CD14-positive monocyte (primary cell): Measurements from ENCODE around the gene CCL22. TPM values are rescaled to one million over a fixed set of nuclear protein-coding genes. Genes with fewer than 3 reads are reported as not detected.

ENCODE experiments used
- DNase-seq, 3 donors: peaks; one replicate each; pipeline ENCODE4 v3.0.0-alpha.2; 2011 to 2022
- H2AFZ ChIP-seq: 2 replicates; pipeline ENCODE4 v1.6.0; 2012; ENCODE audit warnings: mild to moderate bottlenecking, low read depth, low read length, inconsistent platforms; ENCODE audit not compliant: insufficient read depth, poor library complexity, severe bottlenecking
- H3K27ac ChIP-seq, 2 donors: 1 replicate in 1 of 2; 2 replicates in 1 of 2; pipeline ENCODE4 v1.5.1; 2012 to 2013; ENCODE audit warnings: low read length in 2 of 2, control low read depth in 1 of 2, inconsistent platforms in 1 of 2, low read depth in 1 of 2, mild to moderate bottlenecking in 1 of 2
- H3K27me3 ChIP-seq, 2 donors: one replicate each; pipeline versions ENCODE4 v1.6.0 to v1.6.1; 2011 to 2013; ENCODE audit warnings: low read length in 2 of 2; ENCODE audit not compliant: control insufficient read depth in 2 of 2, insufficient read depth in 2 of 2
- H3K36me3 ChIP-seq, 2 donors: replicated peaks in 1 of 2; 1 replicate in 1 of 2; 2 replicates in 1 of 2; pipeline versions ENCODE4 v1.5.1 to v1.6.1; 2012 to 2013; ENCODE audit warnings: low read length in 2 of 2, control low read depth in 1 of 2, inconsistent platforms in 1 of 2, mild to moderate bottlenecking in 1 of 2; ENCODE audit not compliant: insufficient read depth in 2 of 2, control insufficient read depth in 1 of 2
- H3K4me1 ChIP-seq, 2 donors: 1 replicate in 1 of 2; 2 replicates in 1 of 2; pipeline versions ENCODE4 v1.5.1 to v1.6.1; 2012 to 2013; ENCODE audit warnings: low read length in 2 of 2, control low read depth in 1 of 2, inconsistent platforms in 1 of 2, mild to moderate bottlenecking in 1 of 2, moderate library complexity in 1 of 2; ENCODE audit not compliant: insufficient read depth in 2 of 2, control insufficient read depth in 1 of 2
- H3K4me2 ChIP-seq: replicated peaks from 2 replicates; pipeline ENCODE3; 2012; ENCODE audit warnings: low read length, moderate library complexity, mild to moderate bottlenecking; ENCODE audit not compliant: poor library complexity, severe bottlenecking; ENCODE audit errors: extremely low read depth
- H3K4me3 ChIP-seq, 3 experiments: fragments of 200-600 bp in 1 of 3; sonication (generic) in 1 of 3; replicated peaks in 1 of 3; 1 replicate in 2 of 3; 2 replicates in 1 of 3; pipeline ENCODE4 v1.5.1; 2011 to 2013; ENCODE audit warnings: low read length in 3 of 3, mild to moderate bottlenecking in 3 of 3, control low read depth in 2 of 3, low read depth in 2 of 3, inconsistent platforms in 1 of 3, moderate library complexity in 1 of 3
- H3K79me2 ChIP-seq: 2 replicates; pipeline ENCODE4 v1.6.0; 2012; ENCODE audit warnings: mild to moderate bottlenecking, control low read depth, inconsistent platforms, low read length, moderate library complexity; ENCODE audit not compliant: insufficient read depth
- H3K9ac ChIP-seq: 2 replicates; pipeline ENCODE4 v1.6.0; 2017; ENCODE audit warnings: low read length, mild to moderate bottlenecking; ENCODE audit not compliant: insufficient read depth, poor library complexity, severe bottlenecking
- H3K9me3 ChIP-seq, 2 donors: replicated peaks in 1 of 2; 1 replicate in 1 of 2; 2 replicates in 1 of 2; pipeline versions ENCODE4 v1.5.1 to v1.6.1; 2012 to 2013; ENCODE audit warnings: low read length in 2 of 2, control low read depth in 1 of 2; ENCODE audit not compliant: control insufficient read depth in 1 of 2, insufficient read depth in 1 of 2
- H4K20me1 ChIP-seq: 2 replicates; pipeline ENCODE4 v1.6.0; 2012; ENCODE audit warnings: mild to moderate bottlenecking, low read length, control low read depth, moderate library complexity; ENCODE audit not compliant: insufficient read depth
- H3K27ac Mint-ChIP-seq, 7 donors: one replicate each; pipeline ENCODE4 v1.8.0; 2020; ENCODE audit warnings: mild to moderate bottlenecking in 7 of 7, mixed read lengths in 7 of 7, moderate library complexity in 6 of 7, inconsistent platforms in 2 of 7
- H3K27me3 Mint-ChIP-seq, 3 donors: one replicate each; pipeline ENCODE4 v1.8.0; 2021 to 2022; ENCODE audit warnings: low read depth in 3 of 3, mild to moderate bottlenecking in 3 of 3, mixed read lengths in 3 of 3, moderate library complexity in 3 of 3, inconsistent platforms in 1 of 3
- H3K36me3 Mint-ChIP-seq, 2 donors: one replicate each; pipeline ENCODE4 v1.8.0; 2020; ENCODE audit warnings: mixed read lengths in 2 of 2, inconsistent platforms in 1 of 2, mild to moderate bottlenecking in 1 of 2
- H3K4me1 Mint-ChIP-seq: one replicate; pipeline ENCODE4 v1.8.0; 2020; ENCODE audit warnings: mild to moderate bottlenecking, mixed read lengths
- H3K4me3 Mint-ChIP-seq, 2 donors: one replicate each; pipeline ENCODE4 v1.8.0; 2020; ENCODE audit warnings: mild to moderate bottlenecking in 2 of 2, mixed read lengths in 2 of 2, moderate library complexity in 1 of 2
- H3K9me3 Mint-ChIP-seq, 7 donors: one replicate each; pipeline ENCODE4 v1.8.0; 2020 to 2022; ENCODE audit warnings: mixed read lengths in 7 of 7, mild to moderate bottlenecking in 6 of 7, moderate library complexity in 6 of 7, inconsistent platforms in 2 of 7
- CTCF ChIP-seq: fragments of 200-600 bp; IDR thresholded peaks from one replicate; pipeline ENCODE4 v1.8.0; 2022; ENCODE audit warnings: antibody characterized with exemption, mild to moderate bottlenecking
- WGBS: methylation state at CpG from one replicate; pipeline ENCODE4 v1.1.5; 2013; ENCODE audit warnings: missing lambda C conversion rate; ENCODE audit not compliant: insufficient coverage; 5-methylcytosine and 5-hydroxymethylcytosine counted together
- intact Hi-C, 2 donors: fragments of 100-400 bp; cut with micrococcal nuclease; formaldehyde crosslinking; loops; one replicate each; pipeline versions ENCODE4 v1.15.0 to v1.15.1; 2023
- polyA plus RNA-seq, 3 donors: library from polyadenylated mRNA; depleted of rRNA in 1 of 3; unstranded in 2 of 3; stranded (reverse) in 1 of 3; fragments of 300-500 nt in 2 of 3; fragments of >200 nt in 1 of 3; fragmentation: Illumina TruSeq in 2 of 3; gene quantifications; 1 replicate in 2 of 3; 2 replicates in 1 of 3; pipeline ENCODE4 v1.2.3, GENCODE V29; 2012 to 2021

CCL22 gene
- polyA plus RNA-seq, 3 donors, result 0.04 to 0.18 (median 0.15) TPM

GRCh38 chr16:57376313-57376818, 17.8 kb downstream of the CCL22 start:
- Mint-ChIP-seq H3K27ac (no peak overlapping the region), H3K4me3 (no peak overlapping the region), H3K4me1 (peaks cover 14% of the 10 kb centered on the region), H3K27me3 (peaks cover 11 to 21% (median 15%) of the 10 kb centered on the region in 3 donors), H3K36me3 (no peaks in the 10 kb centered on the region), H3K9me3 (peaks cover 0 to 2% (median 0%) of the 10 kb centered on the region in 7 donors)
- H3K36me3 ChIP-seq, result no peaks in the 10 kb centered on the region
- H3K4me2 ChIP-seq, result no peak overlapping the region
- H3K27me3 ChIP-seq, result no peaks in the 10 kb centered on the region
- H3K27ac ChIP-seq, result no peak overlapping the region
- no peaks in the 10 kb centered on the region for H3K9me3 ChIP-seq
- no peak for DNase-seq
- no peaks in the 10 kb centered on the region for H4K20me1 ChIP-seq
- H3K4me1 ChIP-seq, result peaks cover 9 to 10% of the 10 kb centered on the region in 2 donors
- H3K4me3 ChIP-seq, result no peak overlapping the region
- intact Hi-C loops, result no loop called here
- no peak overlapping the region for H2AFZ ChIP-seq
- no peaks in the 10 kb centered on the region for H3K79me2 ChIP-seq
- TF ChIP-seq CTCF, result no peak
- no peak overlapping the region for H3K9ac ChIP-seq
- WGBS, result 100% methylated on average over 3 of the region's 3 CpGs

- peaks cover 16% of the 10 kb centered on the region for H3K4me1 Mint-ChIP-seq
- peaks cover 0 to 2% (median 0%) of the 10 kb centered on the region in 7 donors for H3K9me3 Mint-ChIP-seq
- H4K20me1 ChIP-seq, result no peaks in the 10 kb centered on the region
- no peak overlapping the region for H3K4me2 ChIP-seq
- H3K27ac Mint-ChIP-seq, result no peak overlapping the region
- peaks cover 9 to 11% of the 10 kb centered on the region in 2 donors for H3K4me1 ChIP-seq
- H3K27ac ChIP-seq, result no peak overlapping the region
- no peak overlapping the region for H3K4me3 Mint-ChIP-seq
- intact Hi-C loops, result no loop called here
- H3K9me3 ChIP-seq, result no peaks in the 10 kb centered on the region
- no peaks in the 10 kb centered on the region for H3K36me3 ChIP-seq
- no peaks in the 10 kb centered on the region for H3K36me3 Mint-ChIP-seq
- no peak overlapping the region for H3K9ac ChIP-seq
- no peak for TF ChIP-seq CTCF
- no peak for DNase-seq
- H3K79me2 ChIP-seq, result no peaks in the 10 kb centered on the region
- H3K4me3 ChIP-seq, result no peak overlapping the region
- 44% methylated on average over 1 of the region's 5 CpGs for WGBS
- H3K27me3 Mint-ChIP-seq, result peaks cover 11 to 23% (median 15%) of the 10 kb centered on the region in 3 donors
- no peaks in the 10 kb centered on the region for H3K27me3 ChIP-seq
- H2AFZ ChIP-seq, result no peak overlapping the region
Observed at GRCh38 chr16:57377080-57377841, 18.7 kb downstream of the CCL22 start.
